Breast epithelium (tissue), 3 donors: Measurements from ENCODE around the gene LMTK3.

Source experiments
- CTCF ChIP-seq, 3 donors: fragments of 450-650 bp; IDR thresholded peaks; one replicate each; pipeline ENCODE4 v1.5.1; 2016 to 2017; ENCODE audit warnings: antibody characterized with exemption in 3 of 3, mild to moderate bottlenecking in 3 of 3, moderate library complexity in 3 of 3
- POLR2A ChIP-seq: fragments of 450-650 bp; IDR thresholded peaks from one replicate; pipeline ENCODE4 v1.6.1; 2016; ENCODE audit warnings: antibody characterized with exemption, mild to moderate bottlenecking, moderate library complexity

GRCh38 chr19:48556163-48556562 is 44.5 kb upstream of the LMTK3 start:
- no peak for TF ChIP-seq CTCF (IDR thresholded peaks at IDR 0.05)
- TF ChIP-seq POLR2A: no peak
